Measurements from ENCODE around the gene GDF15.

GDF15 gene

DNA sequence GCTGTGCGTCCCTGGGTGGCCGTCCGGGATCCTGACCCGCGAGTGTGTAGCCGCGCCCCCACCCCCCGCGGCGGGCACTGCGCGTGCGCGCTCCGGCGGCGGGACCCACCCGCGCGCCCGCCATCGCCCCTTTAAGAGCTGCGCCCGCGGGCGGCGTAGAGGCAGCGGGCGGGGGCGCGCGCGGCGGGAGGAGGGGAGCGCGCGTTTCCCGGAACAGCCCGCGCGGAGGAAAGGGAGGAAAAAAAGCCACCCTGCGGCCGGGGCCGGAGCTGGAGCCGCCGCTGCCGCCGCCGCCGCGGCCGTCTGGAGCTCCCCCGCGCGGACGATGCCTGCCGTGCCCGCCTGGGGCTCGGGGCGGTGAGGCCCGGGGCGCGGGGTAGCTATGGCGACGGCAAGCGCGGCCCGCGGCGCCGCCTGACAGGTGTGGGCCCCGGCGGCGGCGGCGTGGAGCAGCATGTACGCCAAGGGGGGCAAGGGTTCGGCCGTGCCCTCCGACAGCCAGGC is 33.3 kb downstream of the GDF15 start, which contains the start of gene SSBP4:
Gene SSBP4 (plus strand): TSS at position 204 of the 504 bp plus-strand sequence. CDS start 251 bp downstream, at position 455.
- peak; percentile 82 for DNase-seq

GRCh38 chr19:18419699-18420460 is 33.9 kb downstream of the GDF15 start:
- no peak for DNase-seq

- no peak for DNase-seq
These were observed 35.0 kb downstream of the GDF15 start for GRCh38 chr19:18420930-18421329.

DNA sequence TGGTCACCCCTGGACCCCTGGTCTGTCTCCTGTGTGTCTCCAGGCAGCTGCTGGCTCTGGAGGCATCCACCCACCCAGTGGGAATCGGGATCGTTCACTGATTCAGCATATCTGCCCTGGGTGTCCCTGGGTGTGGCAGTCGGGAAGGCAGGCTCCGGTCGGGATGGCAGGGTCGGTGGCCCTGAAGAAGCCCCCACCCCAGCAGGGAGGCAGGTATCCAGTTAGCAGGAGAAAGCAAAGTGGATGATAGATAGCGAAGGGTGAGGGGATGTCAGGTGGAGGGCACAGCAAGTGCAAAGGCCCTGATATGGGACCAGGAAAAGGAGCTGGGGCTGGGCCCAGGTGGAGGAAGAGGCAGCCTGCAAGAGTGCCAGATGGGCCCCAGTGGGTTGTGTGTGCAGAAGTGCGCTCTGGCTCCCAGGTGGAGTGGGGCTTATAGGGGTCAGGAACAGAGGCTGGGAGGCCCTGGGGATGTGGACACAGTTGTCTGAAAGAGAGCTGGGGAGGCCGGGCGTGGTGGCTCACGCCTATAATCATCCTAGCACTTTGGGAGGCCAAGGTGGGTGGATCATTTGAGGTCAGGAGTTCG is 35.5 kb downstream of the GDF15 start:
- no peak for DNase-seq

GRCh38 chr19:18422530-18423191 is 36.7 kb downstream of the GDF15 start:
- DNase-seq, result no peak

- DNase-seq, result no peak
These were observed 37.5 kb downstream of the GDF15 start for GRCh38 chr19:18423258-18424020.

DNA sequence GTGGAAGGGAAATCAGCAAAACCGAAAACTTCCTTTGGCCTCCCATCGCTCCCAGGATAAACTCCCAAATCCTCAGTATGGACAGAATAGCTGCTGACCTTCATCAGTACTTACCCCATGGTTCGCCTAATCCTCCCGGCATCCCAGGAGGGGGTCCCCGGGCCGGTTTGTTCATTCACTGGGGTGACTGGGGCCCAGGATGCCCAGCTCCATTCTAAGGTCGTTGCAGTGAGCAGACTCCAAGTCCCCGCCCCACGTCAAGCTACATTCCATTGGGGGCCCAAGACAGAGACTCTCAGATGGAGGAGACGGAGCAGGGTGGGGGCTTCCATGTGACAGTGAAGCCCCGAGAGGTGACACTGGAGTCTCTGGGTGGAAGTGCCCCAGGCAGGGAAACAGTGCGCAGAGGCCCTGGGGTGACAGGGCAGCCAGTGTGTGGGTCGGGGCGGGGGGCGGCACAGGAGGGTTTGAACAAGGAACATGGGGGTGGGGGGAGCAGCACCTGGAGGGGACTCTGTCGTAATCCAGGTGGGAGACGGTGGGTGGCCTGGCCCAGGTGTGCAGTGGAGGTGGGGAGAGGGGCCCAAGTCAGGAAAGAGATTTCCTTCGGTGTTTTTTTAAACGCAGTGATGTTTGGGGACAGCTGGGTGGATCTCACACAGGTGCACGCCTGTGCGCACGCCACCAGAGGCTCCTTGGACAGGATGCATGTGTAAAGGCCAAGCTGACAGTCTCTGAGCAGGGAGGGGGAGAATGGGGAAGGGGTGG is 38.3 kb downstream of the GDF15 start:
- no peak for DNase-seq

GRCh38 chr19:18424890-18425514 is 39.0 kb downstream of the GDF15 start:
- DNase-seq, result no peak

GRCh38 chr19:18425515-18426415 is 39.8 kb downstream of the GDF15 start:
- DNase-seq, result peak; percentile 80

- no peak for DNase-seq
These were observed 40.4 kb downstream of the GDF15 start for GRCh38 chr19:18426416-18426767.

DNA sequence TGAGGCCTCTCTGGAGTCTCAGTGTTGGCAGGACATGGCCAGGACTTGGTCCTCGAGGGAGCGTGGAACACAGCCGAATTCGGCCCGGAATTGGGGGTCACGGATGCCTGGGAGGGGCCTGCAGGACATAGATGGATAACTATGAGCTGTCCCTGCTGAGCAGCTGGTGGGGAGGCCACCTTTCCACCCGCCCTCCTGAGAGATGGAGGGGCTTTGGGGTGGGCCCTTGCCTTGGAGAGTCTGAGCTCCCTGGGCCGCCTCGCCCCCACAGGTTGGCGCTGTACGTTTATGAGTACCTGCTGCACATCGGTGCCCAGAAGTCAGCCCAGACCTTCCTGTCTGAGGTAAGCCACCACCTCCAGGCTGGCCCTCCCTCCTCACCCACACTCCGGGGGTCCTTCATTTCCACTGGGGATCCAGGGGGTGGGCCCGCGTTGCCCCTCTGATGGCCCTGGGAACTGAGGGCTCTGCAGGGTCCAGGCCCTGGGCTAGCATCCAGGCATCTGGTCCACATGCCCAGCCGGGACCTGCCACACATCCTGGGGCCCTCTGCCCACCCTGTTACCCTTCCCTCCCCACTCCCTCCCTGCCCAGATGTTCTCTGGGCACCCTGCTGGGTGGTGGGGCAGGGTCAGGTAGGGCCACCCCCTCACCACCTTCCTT is 41.3 kb downstream of the GDF15 start:
- DNase-seq, result no peak

- no peak for DNase-seq
These were observed 41.8 kb downstream of the GDF15 start for GRCh38 chr19:18427743-18428113.

DNA sequence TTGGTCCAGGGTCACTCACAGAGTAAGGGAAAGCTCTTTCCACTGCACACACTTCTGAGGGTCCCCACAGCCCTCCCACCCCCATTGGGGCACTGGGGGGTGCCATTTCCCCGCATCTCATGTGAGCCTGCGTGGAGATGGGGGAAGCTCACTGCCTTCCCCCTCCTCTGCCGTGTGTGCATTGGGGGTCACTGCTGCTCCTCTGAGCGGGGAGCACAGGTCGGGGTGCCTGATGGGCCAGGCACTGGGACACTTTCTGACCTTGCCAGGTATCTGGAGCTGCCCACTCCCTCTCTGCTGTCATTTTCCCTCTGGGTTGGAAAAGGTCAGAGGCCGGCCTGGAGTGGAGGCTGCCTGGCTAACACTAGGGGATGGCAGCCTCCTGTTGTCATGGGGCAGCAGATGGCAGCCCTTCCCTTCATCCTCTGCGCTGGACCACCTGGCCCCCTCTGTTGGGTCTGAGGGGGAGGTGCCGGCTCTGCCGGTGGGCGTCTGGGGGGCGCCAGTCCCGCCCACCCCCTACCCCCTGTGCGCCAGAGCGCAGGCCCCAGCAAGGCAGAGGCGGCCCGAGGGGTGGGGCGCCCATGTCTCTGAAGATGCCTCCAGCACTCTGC is 42.3 kb downstream of the GDF15 start:
- DNase-seq, result no peak

DNA sequence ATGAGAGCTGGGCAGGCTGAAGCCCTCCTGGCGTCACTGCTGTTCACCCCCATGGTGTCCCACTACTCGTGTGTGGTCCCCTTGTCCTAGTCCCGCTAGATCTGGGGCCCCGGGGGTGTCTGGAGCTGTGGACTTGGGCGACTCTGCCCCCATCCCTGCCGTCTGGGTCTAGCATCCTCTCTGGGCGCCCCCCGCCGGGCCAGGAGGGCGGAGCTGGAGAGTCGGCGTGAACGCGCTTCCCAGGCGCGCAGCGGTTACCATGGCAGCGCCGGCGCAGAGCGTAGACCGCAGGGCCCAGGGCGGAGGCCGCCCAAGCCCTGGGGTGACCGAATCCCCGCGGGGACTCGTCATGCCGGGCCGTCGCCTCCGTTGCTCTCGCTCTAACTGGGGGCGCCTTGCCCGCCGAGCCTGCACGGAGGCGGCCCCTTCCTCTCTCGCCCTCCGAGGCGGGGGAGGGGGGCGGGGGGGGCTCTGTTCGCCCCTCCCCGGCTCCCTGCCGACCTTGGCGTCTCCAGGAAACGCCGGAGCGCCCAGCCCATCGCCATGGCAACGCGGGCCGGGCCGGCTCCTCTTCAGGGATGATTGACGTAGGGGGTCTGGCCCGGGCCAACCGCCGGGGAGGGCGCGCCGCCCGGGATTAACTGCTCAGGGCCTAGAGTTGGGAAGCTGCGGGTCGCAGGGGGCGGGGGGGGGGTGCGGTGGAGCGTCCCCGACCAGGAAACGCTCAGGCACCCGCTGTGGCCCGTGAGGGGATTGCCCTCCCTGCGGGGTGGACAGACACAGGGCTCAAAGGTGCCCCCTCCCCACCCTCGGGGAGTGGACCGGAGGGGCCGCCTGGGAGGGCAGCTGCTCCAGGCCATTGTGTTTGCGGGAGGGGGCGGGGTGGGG is 43.1 kb downstream of the GDF15 start:
- DNase-seq, result peak; percentile 92

GRCh38 chr19:18429717-18430416 is 43.9 kb downstream of the GDF15 start:
- no peak for DNase-seq

DNA sequence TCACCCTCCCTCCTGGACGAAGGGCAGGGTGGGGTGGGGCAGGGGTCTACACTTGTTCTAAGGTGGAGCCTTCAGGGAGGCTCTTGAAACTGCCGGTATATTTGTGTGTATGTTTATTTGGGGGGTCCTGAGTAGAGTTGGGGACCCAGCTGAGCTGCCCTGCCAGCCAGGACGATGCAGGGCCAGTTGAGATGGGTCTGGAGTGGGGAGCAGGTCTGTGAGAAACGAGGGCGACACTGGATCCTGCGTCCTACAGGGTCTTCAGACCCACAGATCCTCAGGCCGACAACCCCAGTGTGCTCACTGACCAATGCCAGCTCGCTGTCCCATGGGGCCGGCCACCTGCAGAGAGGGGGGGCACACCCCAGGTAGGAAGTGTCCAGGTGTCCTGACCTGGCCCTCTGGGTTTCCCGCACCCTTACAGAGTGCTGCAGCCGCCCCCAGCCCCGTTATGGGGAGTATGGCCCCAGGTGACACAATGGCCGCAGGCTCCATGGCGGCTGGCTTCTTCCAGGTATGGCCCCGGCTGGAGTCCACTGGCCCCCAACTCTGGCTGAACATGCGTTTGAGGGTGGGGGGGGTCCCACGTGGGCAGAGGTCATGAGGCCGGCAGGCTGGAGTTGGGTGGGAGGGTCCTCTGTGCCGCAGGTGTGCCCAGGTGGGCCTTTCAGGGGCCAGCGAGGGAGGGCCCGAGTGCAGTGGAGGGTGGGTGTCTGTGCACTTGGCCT is 44.6 kb downstream of the GDF15 start:
- DNase-seq, result no peak

Data from fibroblast of skin of back (primary cell).